HG03469 (cell line): ENCODE measurements around the gene LRP1B.

Experiments used
- ATAC-seq: cut with Tn5 transposase; IDR thresholded peaks from one replicate; pipeline ENCODE4 v1.9.1; 2021; ENCODE audit warnings: mild to moderate bottlenecking, moderate library complexity, moderate number of reproducible peaks; ENCODE audit not compliant: unreplicated experiment

LRP1B gene

GRCh38 chr2:142131010-142131669, at the start of gene LRP1B:
LRP1B (minus strand) TSS chr2:142131016; CDS start chr2:142130729, 287 bp downstream.
- ATAC-seq, result no peak

- ATAC-seq, result no peak
Measured at GRCh38 chr2:142179686-142180085, 48.9 kb upstream of the LRP1B start.

GRCh38 chr2:142178604-142179003, 47.8 kb upstream of the LRP1B start:
- no peak for ATAC-seq

GRCh38 chr2:142176941-142177340, 46.1 kb upstream of the LRP1B start:
- no peak for ATAC-seq

GRCh38 chr2:142175813-142176338, 45.1 kb upstream of the LRP1B start:
- no peak for ATAC-seq

GRCh38 chr2:142174176-142174575, 43.4 kb upstream of the LRP1B start:
- no peak for ATAC-seq

- no peak for ATAC-seq
Measured at GRCh38 chr2:142170847-142171246, 40.0 kb upstream of the LRP1B start.

- ATAC-seq, result peak; percentile 96
Measured at GRCh38 chr2:142165790-142166189, 35.0 kb upstream of the LRP1B start.

GRCh38 chr2:142153601-142154000, 22.8 kb upstream of the LRP1B start:
- ATAC-seq, result no peak

GRCh38 chr2:142150453-142150852, 19.6 kb upstream of the LRP1B start:
- no peak for ATAC-seq

- ATAC-seq, result no peak
Measured at GRCh38 chr2:142144547-142144946, 13.7 kb upstream of the LRP1B start.

- no peak for ATAC-seq
Measured at GRCh38 chr2:142142595-142142994, 11.8 kb upstream of the LRP1B start.

GRCh38 chr2:142140434-142140845, 9.6 kb upstream of the LRP1B start:
- no peak for ATAC-seq

GRCh38 chr2:142139384-142139783, 8.6 kb upstream of the LRP1B start:
- no peak for ATAC-seq

- no peak for ATAC-seq
Measured at GRCh38 chr2:142136571-142136970, 5.8 kb upstream of the LRP1B start.

- no peak for ATAC-seq
Measured at GRCh38 chr2:142134911-142135310, 4.1 kb upstream of the LRP1B start.

GRCh38 chr2:142130111-142131009, 456 bp downstream of the LRP1B start:
- ATAC-seq, result no peak

GRCh38 chr2:142128105-142128504, 2.7 kb downstream of the LRP1B start:
- ATAC-seq, result no peak

- ATAC-seq, result no peak
Measured at GRCh38 chr2:142127248-142127647, 3.6 kb downstream of the LRP1B start.

GRCh38 chr2:142124706-142125105, 6.1 kb downstream of the LRP1B start:
- no peak for ATAC-seq

GRCh38 chr2:142119347-142119746, 11.5 kb downstream of the LRP1B start:
- no peak for ATAC-seq

- ATAC-seq, result no peak
Measured at GRCh38 chr2:142112757-142113221, 18.0 kb downstream of the LRP1B start.
